22Rv1 (cell line): ENCODE measurements around the gene MRPL53.

Experiments
- H3K27ac ChIP-seq: fragments of 450-650 bp; 2 replicates; pipeline ENCODE4 v1.5.1; 2017
- ZFX ChIP-seq: fragments of 450-650 bp; IDR thresholded peaks from 2 replicates; pipeline ENCODE4 v1.6.1; 2017; ENCODE audit warnings: antibody characterized with exemption, borderline replicate concordance
- TF ChIP-seq, protein P1 (sequence below): fragments of 450-650 bp; IDR thresholded peaks from 2 replicates; pipeline ENCODE4 v1.5.1; 2017; ENCODE audit warnings: mild to moderate bottlenecking

MRPL53 gene

GRCh38 chr2:74499267-74499939 lies 26.9 kb upstream of the MRPL53 start, which contains the start of gene LBX2:
TSS of gene LBX2 (minus strand) at chr2:74499603. CDS start at chr2:74499537, 66 bp downstream.
- TF ChIP-seq, protein P1, sequence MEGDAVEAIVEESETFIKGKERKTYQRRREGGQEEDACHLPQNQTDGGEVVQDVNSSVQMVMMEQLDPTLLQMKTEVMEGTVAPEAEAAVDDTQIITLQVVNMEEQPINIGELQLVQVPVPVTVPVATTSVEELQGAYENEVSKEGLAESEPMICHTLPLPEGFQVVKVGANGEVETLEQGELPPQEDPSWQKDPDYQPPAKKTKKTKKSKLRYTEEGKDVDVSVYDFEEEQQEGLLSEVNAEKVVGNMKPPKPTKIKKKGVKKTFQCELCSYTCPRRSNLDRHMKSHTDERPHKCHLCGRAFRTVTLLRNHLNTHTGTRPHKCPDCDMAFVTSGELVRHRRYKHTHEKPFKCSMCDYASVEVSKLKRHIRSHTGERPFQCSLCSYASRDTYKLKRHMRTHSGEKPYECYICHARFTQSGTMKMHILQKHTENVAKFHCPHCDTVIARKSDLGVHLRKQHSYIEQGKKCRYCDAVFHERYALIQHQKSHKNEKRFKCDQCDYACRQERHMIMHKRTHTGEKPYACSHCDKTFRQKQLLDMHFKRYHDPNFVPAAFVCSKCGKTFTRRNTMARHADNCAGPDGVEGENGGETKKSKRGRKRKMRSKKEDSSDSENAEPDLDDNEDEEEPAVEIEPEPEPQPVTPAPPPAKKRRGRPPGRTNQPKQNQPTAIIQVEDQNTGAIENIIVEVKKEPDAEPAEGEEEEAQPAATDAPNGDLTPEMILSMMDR, result no peak
- no peak for TF ChIP-seq ZFX
- H3K27ac ChIP-seq, result peak within 1 kb of the TSS; percentile 97

DNA sequence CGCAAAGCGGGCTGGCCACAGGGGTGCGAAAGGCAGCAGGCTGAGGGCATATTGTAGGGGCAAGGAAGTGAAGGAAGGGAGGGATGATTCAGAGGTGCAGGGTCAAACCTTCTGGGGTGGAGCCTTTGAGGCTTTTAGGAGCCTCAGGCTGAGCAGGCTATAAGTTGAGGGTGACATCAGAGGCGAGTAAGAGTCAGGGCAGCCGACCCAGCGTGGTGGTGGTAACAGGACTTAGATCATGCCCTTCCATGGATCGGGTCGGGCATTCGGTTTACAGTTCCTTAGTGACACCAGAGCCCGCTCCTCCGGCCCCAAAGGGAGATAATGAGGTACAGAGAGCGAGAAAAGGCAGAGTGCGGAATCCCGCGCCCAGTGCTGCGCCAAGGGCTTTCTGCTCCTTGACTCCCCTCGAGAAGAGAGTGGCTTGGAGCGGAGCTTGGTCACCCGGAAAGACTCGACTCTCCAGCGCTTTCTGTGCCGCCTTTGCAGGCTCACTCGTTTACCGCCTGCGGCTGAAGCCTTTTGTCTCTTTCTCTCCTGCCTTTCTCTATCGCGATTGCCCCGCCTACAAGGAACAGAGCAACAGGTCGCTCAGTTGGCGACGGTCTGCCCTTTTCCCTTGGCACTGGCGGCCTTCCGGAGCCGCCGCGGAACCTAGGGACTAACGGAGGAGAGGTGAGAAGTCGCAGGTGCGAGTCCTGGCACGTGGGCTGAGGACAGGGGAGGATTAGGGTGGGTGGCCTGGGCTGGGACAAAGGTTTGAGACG lies 26.2 kb upstream of the MRPL53 start:
- TF ChIP-seq ZFX, result no peak
- TF ChIP-seq, protein P1, result no peak
- H3K27ac ChIP-seq, result peak overlapping the region; percentile 97

GRCh38 chr2:74497777-74498499 lies 25.5 kb upstream of the MRPL53 start:
- peak overlapping the region; percentile 97 for H3K27ac ChIP-seq
- TF ChIP-seq ZFX, result no peak
- TF ChIP-seq, protein P1, result no peak

DNA sequence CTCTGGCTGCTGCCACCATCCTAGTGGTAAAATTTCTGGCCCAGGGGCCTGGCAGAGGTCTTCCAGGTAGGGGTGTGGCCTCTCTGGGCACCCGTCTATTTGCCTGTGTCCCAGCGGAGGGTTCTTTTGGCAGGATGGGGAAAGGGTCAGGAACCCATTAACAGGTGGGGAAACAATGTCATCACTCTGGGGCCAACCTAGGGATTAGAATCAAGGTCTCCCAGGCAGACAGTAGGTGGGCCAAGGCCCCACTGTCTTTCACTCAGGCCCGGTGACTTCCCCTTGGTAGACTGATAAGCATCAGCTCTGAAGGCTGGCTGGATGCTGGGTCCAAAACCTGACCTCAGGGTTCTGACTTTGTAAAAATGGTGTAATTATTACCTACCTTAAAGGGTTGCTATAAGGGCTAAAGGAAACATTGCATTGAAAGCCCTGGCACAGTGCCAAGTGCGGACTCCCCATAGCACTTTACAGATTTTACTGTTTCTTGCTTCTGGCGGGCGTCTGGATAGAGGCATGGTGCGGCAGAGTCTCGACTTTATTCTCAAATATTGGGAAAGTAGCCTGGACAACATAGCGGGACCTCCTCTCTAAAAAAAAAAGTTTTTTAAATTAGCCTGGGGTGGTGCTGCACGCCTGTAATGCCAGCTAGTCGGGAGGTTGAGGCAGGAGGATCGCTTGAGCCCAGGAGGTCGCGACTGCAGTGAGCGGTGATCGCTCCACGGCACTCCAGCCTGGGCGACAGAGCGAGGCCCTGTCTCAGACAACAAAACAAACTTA lies 24.7 kb upstream of the MRPL53 start:
- TF ChIP-seq, protein P1, result no peak
- TF ChIP-seq ZFX, result no peak
- peak overlapping the region; percentile 97 for H3K27ac ChIP-seq

- peak overlapping the region; percentile 97 for H3K27ac ChIP-seq
Measured at GRCh38 chr2:74495440-74495839, 23.0 kb upstream of the MRPL53 start.

GRCh38 chr2:74493546-74493945 lies 21.1 kb upstream of the MRPL53 start:
- no peak overlapping the region for H3K27ac ChIP-seq
- TF ChIP-seq, protein P1, result no peak
- no peak for TF ChIP-seq ZFX

More at GRCh38 chr2:74495440-74495839, 23.0 kb upstream of the MRPL53 start:
- no peak for TF ChIP-seq ZFX
- TF ChIP-seq, protein P1, result no peak
